ENCODE data around the gene SLC50A1. TPM values are rescaled to one million over a fixed set of nuclear protein-coding genes. Genes with fewer than 3 reads are reported as not detected.

SLC50A1 gene, protein sequence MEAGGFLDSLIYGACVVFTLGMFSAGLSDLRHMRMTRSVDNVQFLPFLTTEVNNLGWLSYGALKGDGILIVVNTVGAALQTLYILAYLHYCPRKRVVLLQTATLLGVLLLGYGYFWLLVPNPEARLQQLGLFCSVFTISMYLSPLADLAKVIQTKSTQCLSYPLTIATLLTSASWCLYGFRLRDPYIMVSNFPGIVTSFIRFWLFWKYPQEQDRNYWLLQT
- 9.9 and 23.4 TPM in 2 replicates for total RNA-seq (2014; rRNA removed; shearing (Covaris generic))

DNA sequence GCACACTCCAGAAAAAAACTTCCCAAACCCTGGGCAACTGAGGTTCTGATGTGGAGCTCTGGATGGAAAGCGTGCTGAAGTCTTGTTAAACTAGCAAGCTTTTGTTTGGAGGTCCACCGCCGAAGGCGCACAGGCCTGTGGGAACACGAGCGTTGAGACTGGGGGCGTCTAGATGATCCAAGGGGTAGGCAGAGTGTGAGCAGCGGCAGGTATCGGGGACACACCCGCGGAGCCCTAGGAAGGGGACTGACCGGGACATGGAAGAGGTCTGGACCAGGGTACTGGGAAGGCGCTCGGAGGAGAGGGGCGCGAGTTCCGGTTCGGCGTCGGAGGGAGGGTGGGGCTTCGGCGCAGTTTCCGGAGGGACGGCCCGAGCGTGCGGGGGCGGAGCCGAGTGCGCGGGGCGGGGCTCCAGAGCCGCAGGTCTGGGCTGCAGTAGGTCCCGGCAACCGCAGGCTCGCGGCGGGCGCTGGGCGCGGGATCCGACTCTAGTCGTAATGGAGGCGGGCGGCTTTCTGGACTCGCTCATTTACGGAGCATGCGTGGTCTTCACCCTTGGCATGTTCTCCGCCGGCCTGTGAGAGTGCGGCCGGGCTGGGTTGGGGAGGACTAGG, at the start of gene SLC50A1:
Gene SLC50A1 (plus strand): TSS at position 438 of the 614 bp plus-strand sequence. CDS start 60 bp downstream, at position 498.
- peak within 1 kb of the TSS; percentile 50 for H3K4me3 ChIP-seq
- H3K9me3 ChIP-seq (replicated peaks) = no peaks in the 10 kb centered on the region
- peaks cover 33% of the 10 kb centered on the region for H3K4me1 ChIP-seq (replicated peaks)
- peaks cover 30% of the 10 kb centered on the region for H3K36me3 ChIP-seq
- H3K27me3 ChIP-seq (replicated peaks) = no peaks in the 10 kb centered on the region
- peak within 1 kb of the TSS; percentile 89 for H3K27ac ChIP-seq
- peak; percentile 92 to 96 for DNase-seq (ENCODE audit: low read depth in 1 of 2, low spot score in 2 of 2)

DNA sequence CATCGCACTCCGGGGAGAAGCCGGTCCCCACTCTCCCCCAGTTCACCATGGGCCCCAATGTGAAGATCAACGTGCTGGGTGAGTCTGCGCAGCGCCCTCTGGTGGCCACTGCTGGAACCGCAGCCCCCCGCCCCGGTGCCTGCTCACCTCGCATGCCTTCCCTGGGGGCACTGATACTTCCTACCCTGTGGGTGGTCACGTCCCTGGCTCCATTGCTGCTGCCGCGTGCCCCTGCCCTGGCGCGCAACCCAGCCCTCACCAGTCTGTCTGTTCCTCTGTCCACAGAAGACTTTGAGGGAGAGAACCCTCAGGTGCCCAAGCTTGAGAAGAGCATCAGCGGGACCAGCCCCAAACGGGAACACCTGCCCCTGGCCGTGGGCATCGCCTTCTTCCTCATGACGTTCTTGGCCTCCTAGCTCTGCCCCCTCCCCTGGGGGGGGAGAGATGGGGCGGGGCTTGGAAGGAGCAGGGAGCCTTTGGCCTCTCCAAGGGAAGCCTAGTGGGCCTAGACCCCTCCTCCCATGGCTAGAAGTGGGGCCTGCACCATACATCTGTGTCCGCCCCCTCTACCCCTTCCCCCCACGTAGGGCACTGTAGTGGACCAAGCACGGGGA, 49.4 kb upstream of the SLC50A1 start:
- peaks cover 40% of the 10 kb centered on the region for H3K4me1 ChIP-seq (replicated peaks)
- H3K4me3 ChIP-seq = no peak overlapping the region
- H3K9me3 ChIP-seq (replicated peaks) = no peaks in the 10 kb centered on the region
- no peak overlapping the region for H3K27ac ChIP-seq
- no peaks in the 10 kb centered on the region for H3K36me3 ChIP-seq
- DNase-seq (ENCODE audit: low read depth in 1 of 2, low spot score in 2 of 2) = peak; percentile 57 to 73
- H3K27me3 ChIP-seq (replicated peaks) = peaks cover 28% of the 10 kb centered on the region

DNA sequence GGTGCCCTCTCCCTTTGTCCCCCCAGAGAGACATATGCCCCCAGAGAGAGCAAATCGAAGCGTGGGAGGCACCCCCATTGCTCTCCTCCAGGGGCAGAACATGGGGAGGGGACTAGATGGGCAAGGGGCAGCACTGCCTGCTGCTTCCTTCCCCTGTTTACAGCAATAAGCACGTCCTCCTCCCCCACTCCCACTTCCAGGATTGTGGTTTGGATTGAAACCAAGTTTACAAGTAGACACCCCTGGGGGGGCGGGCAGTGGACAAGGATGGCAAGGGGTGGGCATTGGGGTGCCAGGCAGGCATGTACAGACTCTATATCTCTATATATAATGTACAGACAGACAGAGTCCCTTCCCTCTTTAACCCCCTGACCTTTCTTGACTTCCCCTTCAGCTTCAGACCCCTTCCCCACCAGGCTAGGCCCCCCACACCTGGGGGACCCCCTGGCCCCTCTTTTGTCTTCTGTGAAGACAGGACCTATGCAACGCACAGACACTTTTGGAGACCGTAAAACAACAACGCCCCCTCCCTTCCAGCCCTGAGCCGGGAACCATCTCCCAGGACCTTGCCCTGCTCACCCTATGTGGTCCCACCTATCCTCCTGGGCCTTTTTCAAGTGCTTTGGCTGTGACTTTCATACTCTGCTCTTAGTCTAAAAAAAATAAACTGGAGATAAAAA, 48.7 kb upstream of the SLC50A1 start:
- H3K4me3 ChIP-seq = no peak overlapping the region
- DNase-seq (ENCODE audit: low read depth in 1 of 2, low spot score in 2 of 2) = no peak
- no peaks in the 10 kb centered on the region for H3K36me3 ChIP-seq
- H3K9me3 ChIP-seq (replicated peaks) = no peaks in the 10 kb centered on the region
- H3K27ac ChIP-seq = no peak overlapping the region
- H3K27me3 ChIP-seq (replicated peaks) = peaks cover 21% of the 10 kb centered on the region
- H3K4me1 ChIP-seq (replicated peaks) = peaks cover 38% of the 10 kb centered on the region

DNA sequence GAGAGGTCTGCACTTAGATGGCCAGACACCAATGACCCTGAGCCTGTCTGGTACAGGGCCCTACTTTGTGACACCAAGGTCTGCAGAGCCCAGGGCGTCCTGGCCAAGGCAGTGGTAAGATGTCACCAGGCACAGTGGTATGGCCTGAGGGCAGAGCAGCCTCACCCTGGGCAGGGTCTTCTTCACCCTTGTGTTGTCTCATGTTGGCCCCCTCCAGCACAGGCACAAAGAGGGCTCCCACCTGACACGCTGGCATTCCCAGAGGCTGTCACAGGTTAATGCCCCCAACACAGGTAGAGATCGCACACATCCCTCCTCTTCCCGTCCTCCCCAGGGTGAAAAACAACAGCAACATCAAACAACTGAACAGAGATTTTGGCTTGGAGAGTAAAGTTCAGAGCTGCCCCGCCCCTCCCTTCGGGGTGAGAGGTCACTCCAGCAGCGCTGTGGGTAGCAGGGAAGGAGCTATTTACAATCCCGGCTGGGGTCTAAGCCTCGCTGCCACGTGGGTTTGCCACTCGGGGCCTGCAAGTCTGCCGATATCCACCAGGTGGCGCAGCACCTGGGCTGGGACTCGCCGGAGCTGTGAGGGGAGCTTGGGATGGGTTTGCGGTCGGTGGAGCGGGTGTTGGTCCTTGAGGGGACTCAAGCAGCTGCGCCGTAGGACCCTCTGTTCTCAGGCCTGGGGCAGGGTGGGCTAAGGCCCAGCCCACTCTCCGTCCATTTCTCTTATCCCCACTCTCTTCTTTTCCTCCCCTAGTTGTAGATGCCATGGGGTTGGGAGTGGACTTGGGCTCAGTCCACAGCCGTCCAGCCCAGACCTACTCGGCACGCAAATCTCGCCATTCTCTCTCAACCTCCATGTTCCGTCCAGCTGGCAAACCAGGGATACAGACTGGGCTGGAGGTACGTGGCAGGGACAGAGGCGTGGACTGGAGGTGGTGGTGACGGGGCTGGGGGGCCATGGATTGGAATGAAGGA, 44.3 kb upstream of the SLC50A1 start:
- H3K9me3 ChIP-seq (replicated peaks) = no peaks in the 10 kb centered on the region
- H3K4me3 ChIP-seq = no peak overlapping the region
- peak; percentile 63 to 81 for DNase-seq (ENCODE audit: low read depth in 1 of 2, low spot score in 2 of 2)
- no peaks in the 10 kb centered on the region for H3K36me3 ChIP-seq
- no peak overlapping the region for H3K27ac ChIP-seq
- peaks cover 9% of the 10 kb centered on the region for H3K27me3 ChIP-seq (replicated peaks)
- peaks cover 27% of the 10 kb centered on the region for H3K4me1 ChIP-seq (replicated peaks)

DNA sequence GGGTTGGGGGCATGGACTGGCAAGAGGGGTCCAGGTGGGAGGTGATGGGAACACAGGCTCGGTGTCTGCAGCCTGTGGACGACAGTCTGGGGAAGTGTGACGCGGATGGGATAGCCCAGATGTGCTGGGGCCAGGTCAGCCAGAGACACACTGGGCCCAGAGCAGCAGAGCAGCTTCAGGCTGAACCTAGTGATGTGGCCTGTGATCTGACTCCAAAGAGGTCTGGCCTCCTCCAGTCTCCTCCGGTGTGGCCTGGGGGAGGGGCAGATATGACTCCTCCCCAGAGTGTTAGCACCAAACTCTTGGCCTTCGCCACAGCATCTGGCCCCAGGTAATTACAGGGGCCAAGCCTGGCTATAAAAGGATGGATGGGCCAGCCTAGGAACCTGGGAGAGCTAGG, 43.5 kb upstream of the SLC50A1 start:
- Histone ChIP-seq H3K9me3 (replicated peaks) (no peaks in the 10 kb centered on the region), H3K4me1 (replicated peaks) (peaks cover 19% of the 10 kb centered on the region)

DNA sequence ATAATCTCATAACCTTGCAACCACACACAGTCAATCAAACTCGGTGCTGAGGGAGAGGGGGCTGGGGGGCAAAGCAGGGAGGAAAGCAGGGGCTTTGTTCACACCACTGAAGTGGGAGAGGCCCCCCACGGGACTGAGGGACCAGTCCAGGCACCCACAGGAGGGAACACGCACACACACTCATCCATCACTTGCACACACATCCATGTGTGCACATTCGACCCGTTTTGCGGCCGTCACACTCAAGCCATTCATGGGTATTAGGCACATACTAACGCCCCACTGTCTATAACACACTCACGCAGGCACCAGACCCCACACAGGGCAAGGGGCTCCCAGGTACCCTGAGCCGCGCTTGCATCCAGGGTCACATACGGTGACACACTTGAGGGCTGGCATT, 43.0 kb upstream of the SLC50A1 start:
- Histone ChIP-seq H3K36me3 (no peaks in the 10 kb centered on the region), H3K9me3 (replicated peaks) (no peaks in the 10 kb centered on the region), H3K4me1 (replicated peaks) (peaks cover 14% of the 10 kb centered on the region), H3K27ac (no peak overlapping the region), H3K4me3 (no peak overlapping the region), H3K27me3 (replicated peaks) (peaks cover 9% of the 10 kb centered on the region)
- DNase-seq (ENCODE audit: low read depth in 1 of 2, low spot score in 2 of 2) = no peak

More for the DNA sequence above, 43.5 kb upstream of the SLC50A1 start:
- DNase-seq (ENCODE audit: low read depth in 1 of 2, low spot score in 2 of 2) = no peak
- Histone ChIP-seq H3K4me3 (no peak overlapping the region), H3K36me3 (no peaks in the 10 kb centered on the region), H3K27me3 (replicated peaks) (peaks cover 9% of the 10 kb centered on the region), H3K27ac (no peak overlapping the region)

DNA sequence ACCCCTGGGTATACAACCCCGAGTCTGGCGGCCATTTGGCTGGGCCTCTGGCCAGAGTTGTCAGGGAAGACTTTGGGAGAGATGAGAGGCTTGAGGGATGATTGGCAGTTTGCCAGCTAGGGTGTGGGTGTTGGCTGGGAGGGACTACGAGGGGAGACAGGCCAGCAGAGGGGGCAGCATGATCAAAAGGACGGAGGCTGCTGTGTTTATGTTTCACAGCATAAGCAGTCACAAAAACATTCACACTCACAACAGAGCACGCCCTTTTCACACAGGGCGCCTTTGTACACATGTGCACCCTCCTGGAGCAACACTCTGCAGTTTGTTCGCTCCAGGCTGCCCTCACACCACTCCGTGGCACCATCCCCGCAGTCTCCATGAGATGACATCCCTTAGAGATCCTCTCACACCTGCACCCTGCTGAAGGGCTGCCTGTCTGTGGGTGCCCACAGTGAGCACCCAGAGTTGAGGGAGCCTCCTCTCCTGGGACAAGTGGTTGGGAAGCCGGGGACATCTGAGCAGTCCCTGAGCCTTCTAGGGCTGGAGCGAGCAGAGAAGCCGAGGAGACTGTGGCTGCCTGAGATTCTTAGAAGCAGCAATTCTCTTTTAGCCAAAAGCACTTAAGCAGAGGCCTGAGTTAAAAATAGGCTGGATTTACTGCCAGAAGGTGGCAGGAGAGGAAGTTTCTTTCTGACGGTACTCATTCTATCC, 41.6 kb upstream of the SLC50A1 start:
- Histone ChIP-seq H3K9me3 (replicated peaks) (no peaks in the 10 kb centered on the region), H3K4me3 (no peak overlapping the region), H3K36me3 (no peaks in the 10 kb centered on the region), H3K27ac (no peak overlapping the region), H3K27me3 (replicated peaks) (peaks cover 9% of the 10 kb centered on the region), H3K4me1 (replicated peaks) (peaks cover 14% of the 10 kb centered on the region)
- DNase-seq (ENCODE audit: low read depth in 1 of 2, low spot score in 2 of 2) = no peak

DNA sequence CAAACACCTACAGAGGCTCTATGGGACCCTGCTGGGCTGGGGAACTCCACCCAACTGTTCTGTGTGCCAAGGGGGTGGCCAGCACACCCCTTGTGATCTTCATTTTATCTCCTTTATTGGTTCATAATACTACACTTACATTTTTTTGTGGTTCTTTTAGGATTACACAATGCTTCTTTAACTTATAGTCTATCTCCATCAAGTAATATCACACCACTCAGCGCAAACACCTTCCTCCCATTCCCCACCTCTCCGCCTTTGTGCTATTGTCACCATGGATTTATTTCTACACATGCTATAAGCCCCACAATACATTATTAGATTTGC, 41.1 kb upstream of the SLC50A1 start:
- Histone ChIP-seq H3K27ac (no peak overlapping the region), H3K9me3 (replicated peaks) (no peaks in the 10 kb centered on the region), H3K4me1 (replicated peaks) (peaks cover 14% of the 10 kb centered on the region), H3K4me3 (no peak overlapping the region), H3K27me3 (replicated peaks) (peaks cover 9% of the 10 kb centered on the region), H3K36me3 (no peaks in the 10 kb centered on the region)
- no peak for DNase-seq (ENCODE audit: low read depth in 1 of 2, low spot score in 2 of 2)

DNA sequence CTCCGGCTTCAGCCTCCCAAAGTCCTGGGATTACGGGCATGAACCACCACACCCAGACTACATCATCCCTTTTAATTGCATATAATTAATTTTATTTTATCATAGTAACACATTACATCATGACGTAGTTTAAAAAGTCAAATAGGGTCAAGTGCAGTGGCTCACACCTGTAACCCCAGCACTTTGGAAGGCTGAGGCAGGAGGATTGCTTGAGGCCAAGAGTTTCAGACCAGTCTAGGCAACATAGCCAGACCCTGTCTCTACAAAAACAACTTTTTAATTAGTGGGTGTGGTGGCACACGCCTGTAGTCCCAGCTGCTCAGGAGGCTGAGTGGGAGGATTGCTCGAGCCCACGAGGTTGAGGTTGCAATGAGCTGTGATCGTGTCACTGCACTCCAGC, 36.3 kb upstream of the SLC50A1 start:
- Histone ChIP-seq H3K27ac (no peak overlapping the region), H3K36me3 (no peaks in the 10 kb centered on the region), H3K9me3 (replicated peaks) (no peaks in the 10 kb centered on the region), H3K4me3 (no peak overlapping the region), H3K4me1 (replicated peaks) (no peaks in the 10 kb centered on the region), H3K27me3 (replicated peaks) (peaks cover 9% of the 10 kb centered on the region)
- no peak for DNase-seq (ENCODE audit: low read depth in 1 of 2, low spot score in 2 of 2)

DNA sequence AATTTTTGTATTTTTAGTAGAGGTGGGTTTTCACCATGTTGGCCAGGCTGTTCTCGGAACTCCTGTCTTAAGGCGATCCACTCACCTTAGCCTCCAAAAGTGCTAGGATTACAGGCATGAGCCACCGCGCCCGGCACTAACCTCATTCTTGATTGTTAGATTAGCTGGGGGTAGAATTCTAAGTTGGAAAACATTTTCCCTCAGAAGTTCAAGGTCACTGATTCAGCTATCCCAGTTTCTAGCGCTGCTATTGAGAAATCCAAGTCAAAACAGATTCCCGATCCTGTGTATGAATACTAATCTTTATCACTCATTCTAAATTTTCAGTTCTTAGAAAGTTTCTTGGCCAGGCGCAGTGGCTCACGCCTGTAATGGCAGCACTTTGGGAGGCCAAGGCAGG, 32.3 kb upstream of the SLC50A1 start:
- Histone ChIP-seq H3K4me1 (replicated peaks) (no peaks in the 10 kb centered on the region), H3K27ac (no peak overlapping the region), H3K4me3 (no peak overlapping the region), H3K27me3 (replicated peaks) (no peaks in the 10 kb centered on the region), H3K36me3 (no peaks in the 10 kb centered on the region), H3K9me3 (replicated peaks) (no peaks in the 10 kb centered on the region)
- no peak for DNase-seq (ENCODE audit: low read depth in 1 of 2, low spot score in 2 of 2)

DNA sequence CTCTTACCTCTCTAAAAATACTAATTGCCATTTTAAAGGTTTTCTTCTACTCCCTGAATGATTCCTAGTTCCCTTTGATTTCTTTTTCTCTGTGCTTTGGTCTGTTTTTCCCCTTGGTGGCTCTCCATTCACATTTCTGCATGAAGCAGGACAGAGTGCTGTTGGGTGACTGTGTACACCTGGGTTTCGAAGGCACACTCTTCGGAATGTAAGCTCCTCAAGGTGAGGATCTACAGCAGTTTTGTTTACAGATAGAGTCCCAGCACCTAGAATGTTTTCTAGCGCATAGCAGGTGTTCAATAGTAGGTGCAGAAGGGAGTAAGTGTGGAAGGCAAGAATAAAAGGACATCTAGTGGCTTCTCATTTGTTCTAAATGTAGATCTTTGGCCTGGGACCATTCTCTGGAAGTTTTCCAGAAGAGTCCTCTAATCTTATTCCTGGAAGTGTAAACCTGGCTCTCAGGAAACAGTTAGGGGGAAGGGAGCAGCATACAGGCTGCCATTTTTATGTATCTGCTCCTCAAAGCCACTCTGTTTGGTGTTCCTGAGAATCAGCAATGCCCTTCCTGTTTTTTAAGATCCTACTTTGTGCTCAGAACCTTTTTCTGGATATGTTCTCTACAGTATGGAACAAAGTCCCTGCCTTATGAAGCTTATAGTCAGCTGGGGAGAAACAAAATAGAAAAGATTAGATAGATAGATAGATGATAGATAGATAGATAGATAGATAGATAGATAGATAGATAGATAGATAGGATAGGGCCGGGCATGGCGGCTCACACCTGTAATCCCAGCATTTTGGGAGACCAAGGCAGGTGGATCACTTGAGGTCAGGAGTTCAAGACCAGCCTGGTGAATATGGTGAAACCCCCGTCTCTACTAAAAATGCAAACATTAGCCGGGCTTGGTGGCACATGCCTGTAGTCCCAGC, 30.8 kb upstream of the SLC50A1 start:
- H3K27ac ChIP-seq = no peak overlapping the region
- H3K4me1 ChIP-seq (replicated peaks) = no peaks in the 10 kb centered on the region
- DNase-seq (ENCODE audit: low read depth in 1 of 2, low spot score in 2 of 2) = no peak

DNA sequence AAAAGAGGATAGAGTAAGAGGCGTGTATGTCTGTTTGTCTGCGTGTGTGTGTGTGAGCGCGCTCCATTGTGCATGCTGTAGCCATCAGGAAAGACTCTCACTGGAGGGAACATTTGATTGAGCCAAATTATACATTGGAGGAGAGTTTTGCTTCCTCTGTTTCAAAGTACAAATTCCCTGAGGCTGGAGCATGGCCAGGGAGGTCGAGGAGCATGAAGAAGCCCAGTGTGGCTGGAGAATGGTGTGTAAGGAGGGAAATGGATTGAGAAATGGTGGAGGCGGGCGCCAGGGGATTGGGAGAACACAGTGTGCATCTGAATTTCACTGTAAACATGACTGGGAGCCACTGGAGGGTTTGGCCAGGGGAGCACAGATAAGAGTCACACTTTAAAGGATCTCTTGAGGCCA, 30.0 kb upstream of the SLC50A1 start:
- Histone ChIP-seq H3K9me3 (replicated peaks) (no peaks in the 10 kb centered on the region), H3K4me3 (no peak overlapping the region), H3K4me1 (replicated peaks) (peaks cover 3% of the 10 kb centered on the region; the same call in 1 of the 2 replicates), H3K27ac (no peak overlapping the region), H3K36me3 (no peaks in the 10 kb centered on the region), H3K27me3 (replicated peaks) (no peaks in the 10 kb centered on the region)
- DNase-seq (ENCODE audit: low read depth in 1 of 2, low spot score in 2 of 2) = no peak

More for the DNA sequence above, 30.8 kb upstream of the SLC50A1 start:
- H3K4me3 ChIP-seq = no peak overlapping the region
- H3K36me3 ChIP-seq = no peaks in the 10 kb centered on the region
- H3K9me3 ChIP-seq (replicated peaks) = no peaks in the 10 kb centered on the region
- no peaks in the 10 kb centered on the region for H3K27me3 ChIP-seq (replicated peaks)
